Measurements from ENCODE around the gene CRYBB2. TPM values are rescaled to one million over a fixed set of nuclear protein-coding genes. Genes with fewer than 3 reads are reported as not detected.
"Not testable (repeated sequence)": the region's sequence is repeated elsewhere in the genome, so short reads cannot be mapped to it uniquely, and the experiment has no call there.

Gene CRYBB2
- total RNA-seq, 1 experiment from 2014 or later, result not detected

DNA sequence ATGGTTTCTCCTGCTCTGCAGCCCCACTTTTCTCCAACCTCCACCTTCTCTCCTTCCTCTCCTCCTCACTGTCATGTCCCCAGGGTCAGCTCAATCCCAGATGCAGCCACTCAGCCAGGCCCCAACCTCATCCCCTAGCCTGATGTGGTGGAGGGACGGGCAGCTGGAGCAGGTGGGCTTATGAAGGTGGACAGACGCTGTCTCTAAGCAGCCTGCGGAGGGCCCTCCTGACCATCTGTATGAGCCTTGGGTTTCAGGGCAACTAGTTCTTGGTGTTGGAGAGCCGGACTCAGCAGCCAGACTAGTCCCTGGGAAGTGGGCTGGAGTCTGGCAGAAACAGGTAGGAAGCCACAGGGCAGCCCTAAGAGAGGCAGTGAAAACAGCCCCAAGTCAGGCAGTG is 18.1 kb downstream of the CRYBB2 start:
- Histone ChIP-seq H3K9ac (ENCODE audit: low read length) (no peak overlapping the region), H3K36me3 (ENCODE audit: control insufficient read depth in 1 of 2, insufficient read depth in 2 of 2, low read length in 2 of 2) (no peaks in the 10 kb centered on the region), H3K79me2 (ENCODE audit: insufficient read depth, low read length) (no peaks in the 10 kb centered on the region), H3K4me1 (ENCODE audit: control insufficient read depth in 1 of 2, insufficient read depth in 2 of 2, low read length in 2 of 2) (peaks cover 0 to 4% of the 10 kb centered on the region in 2 experiments; a peak in 1 of 4 replicates), H3K4me2 (ENCODE audit: low read length) (no peak overlapping the region), H3K27ac (ENCODE audit: low read depth, low read length) (no peak overlapping the region), H4K20me1 (ENCODE audit: insufficient read depth) (no peaks in the 10 kb centered on the region), H2AFZ (ENCODE audit: low read depth, low read length, poor library complexity, severe bottlenecking) (no peak overlapping the region), H3K9me3 (ENCODE audit: control insufficient read depth in 1 of 2, insufficient read depth in 1 of 2, low read depth in 1 of 2, low read length in 2 of 2) (no peaks in the 10 kb centered on the region), H3K9me2 (ENCODE audit: insufficient read depth) (no peaks in the 10 kb centered on the region), H3K4me3 (replicated peaks in 1 of 2; ENCODE audit: low read depth in 1 of 2, low read length in 2 of 2) (no peak overlapping the region), H3K27me3 (ENCODE audit: insufficient read depth, low read length) (0 out of 2 replicates have a peak, but pooled peaks cover 3% of the 10 kb centered on the region)
- TF ChIP-seq JUND (IDR thresholded peaks at IDR 0.05), result no peak
- TF ChIP-seq, protein P1, sequence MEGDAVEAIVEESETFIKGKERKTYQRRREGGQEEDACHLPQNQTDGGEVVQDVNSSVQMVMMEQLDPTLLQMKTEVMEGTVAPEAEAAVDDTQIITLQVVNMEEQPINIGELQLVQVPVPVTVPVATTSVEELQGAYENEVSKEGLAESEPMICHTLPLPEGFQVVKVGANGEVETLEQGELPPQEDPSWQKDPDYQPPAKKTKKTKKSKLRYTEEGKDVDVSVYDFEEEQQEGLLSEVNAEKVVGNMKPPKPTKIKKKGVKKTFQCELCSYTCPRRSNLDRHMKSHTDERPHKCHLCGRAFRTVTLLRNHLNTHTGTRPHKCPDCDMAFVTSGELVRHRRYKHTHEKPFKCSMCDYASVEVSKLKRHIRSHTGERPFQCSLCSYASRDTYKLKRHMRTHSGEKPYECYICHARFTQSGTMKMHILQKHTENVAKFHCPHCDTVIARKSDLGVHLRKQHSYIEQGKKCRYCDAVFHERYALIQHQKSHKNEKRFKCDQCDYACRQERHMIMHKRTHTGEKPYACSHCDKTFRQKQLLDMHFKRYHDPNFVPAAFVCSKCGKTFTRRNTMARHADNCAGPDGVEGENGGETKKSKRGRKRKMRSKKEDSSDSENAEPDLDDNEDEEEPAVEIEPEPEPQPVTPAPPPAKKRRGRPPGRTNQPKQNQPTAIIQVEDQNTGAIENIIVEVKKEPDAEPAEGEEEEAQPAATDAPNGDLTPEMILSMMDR (IDR thresholded peaks at IDR 0.05 in 2 of 3, conservative IDR thresholded peaks at IDR 0.05 in 1 of 3; ENCODE audit: borderline replicate concordance in 1 of 3, insufficient read depth in 1 of 3, low read depth in 2 of 3, low read length in 2 of 3), result no peak
- no peak for TF ChIP-seq FOSL1 (IDR thresholded peaks at IDR 0.05; ENCODE audit: low read depth)
- no peak for TF ChIP-seq SIN3A (IDR thresholded peaks at IDR 0.05; ENCODE audit: low read depth)
- TF ChIP-seq, protein P2, sequence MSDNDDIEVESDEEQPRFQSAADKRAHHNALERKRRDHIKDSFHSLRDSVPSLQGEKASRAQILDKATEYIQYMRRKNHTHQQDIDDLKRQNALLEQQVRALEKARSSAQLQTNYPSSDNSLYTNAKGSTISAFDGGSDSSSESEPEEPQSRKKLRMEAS (IDR thresholded peaks at IDR 0.05), result no peak
- ChIA-PET POLR2A (no interaction called here), RAD21 (ENCODE audit: low non-redundant PET in 1 of 2, low total read pairs in 2 of 2, uncharacterized antibody in 2 of 2, unreplicated experiment in 2 of 2) (no interaction called here), CTCF (no interaction called here)
- intact Hi-C loops (cut with micrococcal nuclease), result loop anchor here (5.0 kb wide), 3 partner anchors 210 to 540 kb away; no protein-coding TSS in a partner anchor
- no peak for ATAC-seq
- no TSS peak for BruUV-seq (replicated peaks)
- no peak for DNase-seq (ENCODE audit: low read depth, low spot score)

DNA sequence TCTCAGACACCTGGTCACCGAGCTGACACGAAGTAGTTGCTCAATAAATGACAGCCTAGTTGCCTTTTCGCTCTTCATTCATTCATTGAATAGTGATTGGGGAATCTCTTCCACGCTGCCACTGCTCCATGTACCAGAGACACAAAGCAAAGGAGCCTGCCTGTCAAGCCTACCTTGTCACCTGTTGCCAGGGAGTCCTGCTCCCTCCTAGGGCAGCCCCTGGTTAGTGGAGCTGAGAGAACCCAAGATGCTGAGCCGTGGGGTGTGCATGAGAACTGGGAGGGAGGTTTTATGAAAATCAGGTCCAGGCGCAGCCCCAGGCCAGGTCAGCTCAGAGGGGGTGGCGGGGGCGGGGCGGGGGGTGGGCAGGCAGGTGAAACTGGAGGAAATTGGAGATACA is 18.6 kb downstream of the CRYBB2 start:
- H3K9ac ChIP-seq (ENCODE audit: low read length); H3K4me3 ChIP-seq (replicated peaks in 1 of 2; ENCODE audit: low read depth in 1 of 2, low read length in 2 of 2); RAD21 ChIA-PET (ENCODE audit: low non-redundant PET in 1 of 2, low total read pairs in 2 of 2, uncharacterized antibody in 2 of 2, unreplicated experiment in 2 of 2); H4K20me1 ChIP-seq (ENCODE audit: insufficient read depth); H3K27me3 ChIP-seq (ENCODE audit: insufficient read depth, low read length); H3K4me2 ChIP-seq (ENCODE audit: low read length); ATAC-seq; BruUV-seq (replicated peaks); H3K36me3 ChIP-seq (ENCODE audit: control insufficient read depth in 1 of 2, insufficient read depth in 2 of 2, low read length in 2 of 2); H3K4me1 ChIP-seq (ENCODE audit: control insufficient read depth in 1 of 2, insufficient read depth in 2 of 2, low read length in 2 of 2); H3K27ac ChIP-seq (ENCODE audit: low read depth, low read length); CTCF ChIA-PET; H3K9me3 ChIP-seq (ENCODE audit: control insufficient read depth in 1 of 2, insufficient read depth in 1 of 2, low read depth in 1 of 2, low read length in 2 of 2); H2AFZ ChIP-seq (ENCODE audit: low read depth, low read length, poor library complexity, severe bottlenecking); H3K79me2 ChIP-seq (ENCODE audit: insufficient read depth, low read length); H3K9me2 ChIP-seq (ENCODE audit: insufficient read depth); POLR2A ChIA-PET; DNase-seq (ENCODE audit: low read depth, low spot score): not testable (repeated sequence)
- intact Hi-C loops (cut with micrococcal nuclease), result loop anchor here (5.0 kb wide), 3 partner anchors 209 to 539 kb away; no protein-coding TSS in a partner anchor

DNA sequence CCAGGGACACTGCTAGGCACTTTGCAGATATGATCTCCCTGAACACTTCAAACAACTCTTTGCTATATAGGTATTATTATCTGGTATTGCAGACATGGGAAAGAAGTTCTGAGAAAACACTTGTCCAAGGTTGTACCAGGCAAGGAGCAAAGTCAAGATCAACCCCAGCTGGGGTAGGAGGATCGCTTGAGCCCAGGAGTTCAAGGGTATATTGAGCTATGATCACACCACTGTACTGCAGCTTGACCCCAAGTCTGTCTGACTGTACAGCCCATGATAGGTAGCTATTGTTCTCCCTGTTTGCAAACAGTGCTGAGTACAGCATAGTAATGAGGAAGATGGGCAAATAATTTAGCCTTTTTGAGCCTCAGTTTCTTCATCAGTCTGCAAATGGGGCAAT is 35.7 kb downstream of the CRYBB2 start:
- H3K79me2 ChIP-seq (ENCODE audit: insufficient read depth, low read length); H3K9me2 ChIP-seq (ENCODE audit: insufficient read depth); H3K9me3 ChIP-seq (ENCODE audit: control insufficient read depth in 1 of 2, insufficient read depth in 1 of 2, low read depth in 1 of 2, low read length in 2 of 2); H3K4me1 ChIP-seq (ENCODE audit: control insufficient read depth in 1 of 2, insufficient read depth in 2 of 2, low read length in 2 of 2); H3K4me3 ChIP-seq (replicated peaks in 1 of 2; ENCODE audit: low read depth in 1 of 2, low read length in 2 of 2); ATAC-seq; DNase-seq (ENCODE audit: low read depth, low spot score); H2AFZ ChIP-seq (ENCODE audit: low read depth, low read length, poor library complexity, severe bottlenecking); CTCF ChIA-PET; H3K36me3 ChIP-seq (ENCODE audit: control insufficient read depth in 1 of 2, insufficient read depth in 2 of 2, low read length in 2 of 2); H3K27ac ChIP-seq (ENCODE audit: low read depth, low read length); H3K4me2 ChIP-seq (ENCODE audit: low read length); RAD21 ChIA-PET (ENCODE audit: low non-redundant PET in 1 of 2, low total read pairs in 2 of 2, uncharacterized antibody in 2 of 2, unreplicated experiment in 2 of 2); BruUV-seq (replicated peaks); H3K27me3 ChIP-seq (ENCODE audit: insufficient read depth, low read length); H4K20me1 ChIP-seq (ENCODE audit: insufficient read depth); intact Hi-C loops (cut with micrococcal nuclease); POLR2A ChIA-PET; H3K9ac ChIP-seq (ENCODE audit: low read length): not testable (repeated sequence)

DNA sequence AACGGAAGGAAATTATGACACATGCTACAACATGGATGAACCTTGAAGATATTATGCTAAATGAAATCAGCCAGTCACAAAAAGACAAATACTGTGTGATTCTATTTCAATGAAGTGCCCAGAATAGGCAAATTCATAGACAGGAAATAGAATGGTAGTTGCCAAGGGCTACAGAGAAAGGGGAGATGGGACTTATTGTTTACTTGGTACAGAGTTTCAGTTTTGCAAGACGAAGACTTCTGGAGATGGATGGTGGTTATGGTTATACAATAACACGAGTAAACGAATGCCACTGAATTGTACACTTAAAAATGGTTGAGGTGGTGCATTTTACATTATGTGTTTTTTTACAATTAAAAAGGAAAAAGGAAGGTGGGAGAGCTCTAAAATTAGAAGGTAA is 48.1 kb downstream of the CRYBB2 start:
- H3K4me3 ChIP-seq (replicated peaks in 1 of 2; ENCODE audit: low read depth in 1 of 2, low read length in 2 of 2); H4K20me1 ChIP-seq (ENCODE audit: insufficient read depth); CTCF ChIA-PET; POLR2A ChIA-PET; H3K9me2 ChIP-seq (ENCODE audit: insufficient read depth); RAD21 ChIA-PET (ENCODE audit: low non-redundant PET in 1 of 2, low total read pairs in 2 of 2, uncharacterized antibody in 2 of 2, unreplicated experiment in 2 of 2); ATAC-seq; H3K27me3 ChIP-seq (ENCODE audit: insufficient read depth, low read length); H3K4me2 ChIP-seq (ENCODE audit: low read length); H3K9ac ChIP-seq (ENCODE audit: low read length); H3K9me3 ChIP-seq (ENCODE audit: control insufficient read depth in 1 of 2, insufficient read depth in 1 of 2, low read depth in 1 of 2, low read length in 2 of 2); H3K36me3 ChIP-seq (ENCODE audit: control insufficient read depth in 1 of 2, insufficient read depth in 2 of 2, low read length in 2 of 2); intact Hi-C loops (cut with micrococcal nuclease); H2AFZ ChIP-seq (ENCODE audit: low read depth, low read length, poor library complexity, severe bottlenecking); H3K4me1 ChIP-seq (ENCODE audit: control insufficient read depth in 1 of 2, insufficient read depth in 2 of 2, low read length in 2 of 2); H3K27ac ChIP-seq (ENCODE audit: low read depth, low read length); DNase-seq (ENCODE audit: low read depth, low spot score); BruUV-seq (replicated peaks); H3K79me2 ChIP-seq (ENCODE audit: insufficient read depth, low read length): not testable (repeated sequence)
